ENCODE data around the gene ITGA2. TPM values are rescaled to one million over a fixed set of nuclear protein-coding genes. Genes with fewer than 3 reads are reported as not detected.
A peak's percentile ranks its signal among the peaks of the same experiment; 100 is the strongest.

ITGA2 gene
- polyA plus RNA-seq, 1 donor from 2014 or later = 0.20 TPM

GRCh38 chr5:53123702-53124101 lies 134.6 kb downstream of the ITGA2 start:
- H3K79me2 ChIP-seq (replicated peaks; ENCODE audit: insufficient read depth, low read length) = no peaks in the 10 kb centered on the region
- H3K36me3 ChIP-seq (ENCODE audit: insufficient read depth, low read length) = no peaks in the 10 kb centered on the region
- H2AFZ ChIP-seq (ENCODE audit: low read depth, low read length) = no peak overlapping the region
- no peaks in the 10 kb centered on the region for H3K27me3 ChIP-seq (ENCODE audit: insufficient read depth, low read depth, low read length)
- H4K20me1 ChIP-seq (ENCODE audit: insufficient read depth) = no peaks in the 10 kb centered on the region
- no peak overlapping the region for H3K27ac ChIP-seq (ENCODE audit: low read length)
- H3K9ac ChIP-seq (ENCODE audit: low read length) = no peak overlapping the region
- TF ChIP-seq SMC3 (conservative IDR thresholded peaks at IDR 0.05; ENCODE audit: poor library complexity) (peak; percentile 29), RAD21 (conservative IDR thresholded peaks at IDR 0.05) (no peak), EZH2 (IDR thresholded peaks at IDR 0.05; ENCODE audit: borderline replicate concordance, insufficient read depth, low read length, poor library complexity, severe bottlenecking) (no peak)
- no peaks in the 10 kb centered on the region for H3K9me2 ChIP-seq (ENCODE audit: insufficient read depth, low read length)
- H3F3A ChIP-seq (ENCODE audit: insufficient read depth, low read length, poor library complexity, severe bottlenecking) = no peaks in the 10 kb centered on the region
- H3K4me3 ChIP-seq (ENCODE audit: low read length) = no peak overlapping the region
- H3K9me3 ChIP-seq (ENCODE audit: low read length) = no peaks in the 10 kb centered on the region
- no peak overlapping the region for H3K4me2 ChIP-seq (ENCODE audit: low read length)

GRCh38 chr5:53126521-53126920 lies 137.4 kb downstream of the ITGA2 start:
- no peak for TF ChIP-seq CTCF (IDR thresholded peaks at IDR 0.05; ENCODE audit: poor library complexity, severe bottlenecking)
- no peak for TF ChIP-seq REST (IDR thresholded peaks at IDR 0.05; ENCODE audit: borderline replicate concordance)
- no peak for TF ChIP-seq RAD21 (conservative IDR thresholded peaks at IDR 0.05)
- no peak for TF ChIP-seq MXI1 (conservative IDR thresholded peaks at IDR 0.05; ENCODE audit: poor library complexity, severe bottlenecking)
- no peak for TF ChIP-seq SMC3 (conservative IDR thresholded peaks at IDR 0.05; ENCODE audit: poor library complexity)
- TF ChIP-seq POLR2AphosphoS5 (IDR thresholded peaks at IDR 0.05) = no peak
- H3K27ac ChIP-seq (ENCODE audit: low read length) = no peak overlapping the region
- H2AFZ ChIP-seq (ENCODE audit: low read depth, low read length) = no peak overlapping the region
- no peak overlapping the region for H3K4me2 ChIP-seq (ENCODE audit: low read length)
- no peak overlapping the region for H3K4me3 ChIP-seq (ENCODE audit: low read length)
- no peaks in the 10 kb centered on the region for H3K36me3 ChIP-seq (ENCODE audit: insufficient read depth, low read length)
- H3K9me3 ChIP-seq (ENCODE audit: low read length) = no peaks in the 10 kb centered on the region
- no peaks in the 10 kb centered on the region for H4K20me1 ChIP-seq (ENCODE audit: insufficient read depth)
- no peaks in the 10 kb centered on the region for H3F3A ChIP-seq (ENCODE audit: insufficient read depth, low read length, poor library complexity, severe bottlenecking)
- no peak overlapping the region for H3K9ac ChIP-seq (ENCODE audit: low read length)
- H3K9me2 ChIP-seq (ENCODE audit: insufficient read depth, low read length) = no peaks in the 10 kb centered on the region
- no peaks in the 10 kb centered on the region for H3K79me2 ChIP-seq (replicated peaks; ENCODE audit: insufficient read depth, low read length)
- H3K27me3 ChIP-seq (ENCODE audit: insufficient read depth, low read depth, low read length) = no peaks in the 10 kb centered on the region

GRCh38 chr5:53127107-53127506 lies 138.0 kb downstream of the ITGA2 start:
- no peak overlapping the region for H3K4me2 ChIP-seq (ENCODE audit: low read length)
- no peak overlapping the region for H2AFZ ChIP-seq (ENCODE audit: low read depth, low read length)
- H3K79me2 ChIP-seq (replicated peaks; ENCODE audit: insufficient read depth, low read length) = no peaks in the 10 kb centered on the region
- no peaks in the 10 kb centered on the region for H3K9me2 ChIP-seq (ENCODE audit: insufficient read depth, low read length)
- no peak overlapping the region for H3K27ac ChIP-seq (ENCODE audit: low read length)
- H3K9ac ChIP-seq (ENCODE audit: low read length) = no peak overlapping the region
- no peaks in the 10 kb centered on the region for H3K9me3 ChIP-seq (ENCODE audit: low read length)
- H3F3A ChIP-seq (ENCODE audit: insufficient read depth, low read length, poor library complexity, severe bottlenecking) = no peaks in the 10 kb centered on the region
- TF ChIP-seq CTCF (IDR thresholded peaks at IDR 0.05; ENCODE audit: poor library complexity, severe bottlenecking) (no peak), EP300 (conservative IDR thresholded peaks at IDR 0.05; ENCODE audit: poor library complexity, severe bottlenecking) (no peak), EZH2 (IDR thresholded peaks at IDR 0.05; ENCODE audit: borderline replicate concordance, insufficient read depth, low read length, poor library complexity, severe bottlenecking) (no peak), MXI1 (conservative IDR thresholded peaks at IDR 0.05; ENCODE audit: poor library complexity, severe bottlenecking) (no peak), REST (IDR thresholded peaks at IDR 0.05; ENCODE audit: borderline replicate concordance) (no peak), POLR2AphosphoS5 (IDR thresholded peaks at IDR 0.05) (no peak), TAF1 (IDR thresholded peaks at IDR 0.05; ENCODE audit: low read depth) (no peak), SMC3 (conservative IDR thresholded peaks at IDR 0.05; ENCODE audit: poor library complexity) (no peak), RAD21 (conservative IDR thresholded peaks at IDR 0.05) (no peak)
- H3K4me3 ChIP-seq (ENCODE audit: low read length) = no peak overlapping the region
- no peaks in the 10 kb centered on the region for H3K27me3 ChIP-seq (ENCODE audit: insufficient read depth, low read depth, low read length)
- no peaks in the 10 kb centered on the region for H3K36me3 ChIP-seq (ENCODE audit: insufficient read depth, low read length)
- H4K20me1 ChIP-seq (ENCODE audit: insufficient read depth) = no peaks in the 10 kb centered on the region
